Mesendoderm (in vitro differentiated cells): Measurements from ENCODE around the gene GTF2H3.

ENCODE experiments used
- DNase-seq: peaks from one replicate; pipeline ENCODE4 v3.0.0; 2013
- H2AK5ac ChIP-seq: 2 replicates; pipeline ENCODE4 v1.6.1; 2013; ENCODE audit warnings: low read length, inconsistent platforms
- H2BK120ac ChIP-seq: 2 replicates; pipeline ENCODE4 v1.6.1; 2013; ENCODE audit warnings: low read depth, mild to moderate bottlenecking, low read length, moderate library complexity, mixed read lengths
- H2BK15ac ChIP-seq: replicated peaks from 2 replicates; pipeline ENCODE4 v1.6.1; 2013; ENCODE audit warnings: low read depth, mild to moderate bottlenecking, moderate library complexity
- H2BK5ac ChIP-seq: 2 replicates; pipeline ENCODE4 v1.6.1; 2013; ENCODE audit warnings: low read length, inconsistent platforms
- H3K18ac ChIP-seq: 2 replicates; pipeline ENCODE4 v1.6.1; 2013; ENCODE audit warnings: mild to moderate bottlenecking, low read length, mixed read lengths
- H3K23ac ChIP-seq: one replicate; pipeline ENCODE4 v1.6.1; 2013; ENCODE audit warnings: low read length
- H3K27ac ChIP-seq: 2 replicates; pipeline ENCODE4 v1.5.1; 2013; ENCODE audit warnings: low read depth, mild to moderate bottlenecking, inconsistent platforms, low read length, moderate library complexity
- H3K27me3 ChIP-seq: 2 replicates; pipeline ENCODE4 v1.6.1; 2013; ENCODE audit warnings: low read length, control low read depth, mild to moderate bottlenecking, inconsistent platforms; ENCODE audit not compliant: insufficient read depth, poor library complexity
- H3K36me3 ChIP-seq: 2 replicates; pipeline ENCODE4 v1.6.1; 2013; ENCODE audit warnings: low read length, inconsistent platforms; ENCODE audit not compliant: control insufficient read depth, insufficient read depth
- H3K4ac ChIP-seq: one replicate; pipeline ENCODE4 v1.6.1; 2013; ENCODE audit warnings: low read depth, mild to moderate bottlenecking, low read length, moderate library complexity
- H3K4me1 ChIP-seq: 2 replicates; pipeline ENCODE4 v1.6.1; 2013; ENCODE audit warnings: low read depth, low read length, inconsistent platforms; ENCODE audit not compliant: control insufficient read depth
- H3K4me2 ChIP-seq: 2 replicates; pipeline ENCODE4 v1.6.1; 2013; ENCODE audit warnings: low read length
- H3K4me3 ChIP-seq: 2 replicates; pipeline ENCODE4 v1.5.1; 2013; ENCODE audit warnings: mild to moderate bottlenecking, low read length
- H3K56ac ChIP-seq: one replicate; pipeline ENCODE4 v1.6.1; 2013; ENCODE audit warnings: low read length
- H3K79me1 ChIP-seq: 2 replicates; pipeline ENCODE4 v1.6.1; 2013; ENCODE audit warnings: low read length, inconsistent platforms
- H3K79me2 ChIP-seq: 2 replicates; pipeline ENCODE4 v1.6.1; 2013; ENCODE audit warnings: mild to moderate bottlenecking, low read length; ENCODE audit not compliant: control insufficient read depth, insufficient read depth
- H3K9ac ChIP-seq: 2 replicates; pipeline ENCODE4 v1.6.1; 2013; ENCODE audit warnings: low read length, inconsistent platforms
- H4K5ac ChIP-seq: one replicate; pipeline ENCODE4 v1.6.1; 2013; ENCODE audit warnings: low read length
- H4K8ac ChIP-seq: one replicate; pipeline ENCODE4 v1.6.1; 2013; ENCODE audit warnings: low read depth, mild to moderate bottlenecking, control low read depth, low read length, moderate library complexity
- WGBS: extraction: QIAGEN DNeasy Blood & Tissue Kit; methylation state at CpG from one replicate; pipeline ENCODE4 v1.1.7; 2013; ENCODE audit warnings: low lambda C conversion rate, missing lambda C conversion rate; ENCODE audit not compliant: insufficient coverage; ENCODE audit errors: extremely low coverage; 5-methylcytosine and 5-hydroxymethylcytosine counted together

GTF2H3 gene

GRCh38 chr12:123659996-123660727 lies 26.5 kb downstream of the GTF2H3 start:
- H3K36me3 ChIP-seq: no peaks in the 10 kb centered on the region
- H4K8ac ChIP-seq: no peak overlapping the region
- no peak overlapping the region for H3K4me2 ChIP-seq
- no peak overlapping the region for H4K5ac ChIP-seq
- H3K23ac ChIP-seq: no peak overlapping the region
- H2BK15ac ChIP-seq: no peak overlapping the region
- H2BK120ac ChIP-seq: no peak overlapping the region
- H3K9ac ChIP-seq: no peak overlapping the region
- H3K18ac ChIP-seq: no peak overlapping the region
- H3K4me3 ChIP-seq: no peak overlapping the region
- WGBS: no CpG with 5 or more reads among the region's 5 CpGs
- no peaks in the 10 kb centered on the region for H3K27me3 ChIP-seq
- H3K4ac ChIP-seq: no peak overlapping the region
- H3K79me1 ChIP-seq: no peaks in the 10 kb centered on the region
- H3K27ac ChIP-seq: no peak overlapping the region
- no peaks in the 10 kb centered on the region for H3K4me1 ChIP-seq
- DNase-seq: no peak
- H3K79me2 ChIP-seq: no peaks in the 10 kb centered on the region
- no peak overlapping the region for H2BK5ac ChIP-seq
- H2AK5ac ChIP-seq: no peak overlapping the region
- H3K56ac ChIP-seq: no peak overlapping the region

- WGBS: no CpG with 5 or more reads among the region's 8 CpGs
- no peak overlapping the region for H3K27ac ChIP-seq
- H4K5ac ChIP-seq: no peak overlapping the region
- no peak overlapping the region for H3K23ac ChIP-seq
- no peak overlapping the region for H3K4ac ChIP-seq
- DNase-seq: no peak
- H3K4me3 ChIP-seq: no peak overlapping the region
- H3K56ac ChIP-seq: no peak overlapping the region
- no peaks in the 10 kb centered on the region for H3K36me3 ChIP-seq
- H3K4me2 ChIP-seq: no peak overlapping the region
- no peak overlapping the region for H3K18ac ChIP-seq
- no peaks in the 10 kb centered on the region for H3K79me2 ChIP-seq
- H3K9ac ChIP-seq: no peak overlapping the region
- H2BK15ac ChIP-seq: no peak overlapping the region
- H3K4me1 ChIP-seq: no peaks in the 10 kb centered on the region
- no peak overlapping the region for H2AK5ac ChIP-seq
- no peaks in the 10 kb centered on the region for H3K27me3 ChIP-seq
- H2BK120ac ChIP-seq: no peak overlapping the region
- H3K79me1 ChIP-seq: no peaks in the 10 kb centered on the region
- no peak overlapping the region for H2BK5ac ChIP-seq
- no peak overlapping the region for H4K8ac ChIP-seq
Observed at GRCh38 chr12:123667771-123668170, 34.1 kb downstream of the GTF2H3 start.

GRCh38 chr12:123670882-123671728 lies 37.5 kb downstream of the GTF2H3 start, which contains the start of gene TCTN2:
TSS of gene TCTN2 (plus strand) at chr12:123671113. CDS start at chr12:123671241, 128 bp downstream.
- no peak within 1 kb of the TSS for H2BK120ac ChIP-seq
- no peaks in the 10 kb centered on the region for H3K36me3 ChIP-seq
- peak within 1 kb of the TSS; percentile 93 for H3K4me2 ChIP-seq
- H2AK5ac ChIP-seq: no peak within 1 kb of the TSS
- DNase-seq: peak; percentile 96
- H3K4me1 ChIP-seq: no peaks in the 10 kb centered on the region
- H3K56ac ChIP-seq: peak within 1 kb of the TSS; percentile 85
- no CpG with 5 or more reads among the region's 53 CpGs for WGBS
- H3K23ac ChIP-seq: no peak within 1 kb of the TSS
- no peaks in the 10 kb centered on the region for H3K79me1 ChIP-seq
- H4K8ac ChIP-seq: no peak within 1 kb of the TSS
- peak within 1 kb of the TSS; percentile 77 for H3K9ac ChIP-seq
- no peak within 1 kb of the TSS for H3K27ac ChIP-seq
- no peaks in the 10 kb centered on the region for H3K27me3 ChIP-seq
- no peak within 1 kb of the TSS for H3K18ac ChIP-seq
- no peak within 1 kb of the TSS for H3K4ac ChIP-seq
- no peak within 1 kb of the TSS for H2BK5ac ChIP-seq
- no peak within 1 kb of the TSS for H2BK15ac ChIP-seq
- no peak within 1 kb of the TSS for H4K5ac ChIP-seq
- H3K4me3 ChIP-seq: peak within 1 kb of the TSS; percentile 90
- H3K79me2 ChIP-seq: no peaks in the 10 kb centered on the region

GRCh38 chr12:123671876-123672275 lies 38.2 kb downstream of the GTF2H3 start:
- H3K23ac ChIP-seq: no peak overlapping the region
- no peak overlapping the region for H3K4ac ChIP-seq
- no peak overlapping the region for H2AK5ac ChIP-seq
- no peak overlapping the region for H4K8ac ChIP-seq
- H3K56ac ChIP-seq: no peak overlapping the region
- peak overlapping the region; percentile 15 for H3K4me2 ChIP-seq
- no peaks in the 10 kb centered on the region for H3K27me3 ChIP-seq
- H3K4me3 ChIP-seq: no peak overlapping the region
- H2BK15ac ChIP-seq: no peak overlapping the region
- no peaks in the 10 kb centered on the region for H3K79me1 ChIP-seq
- no CpG with 5 or more reads among the region's 6 CpGs for WGBS
- no peak overlapping the region for H3K18ac ChIP-seq
- H3K36me3 ChIP-seq: no peaks in the 10 kb centered on the region
- peak overlapping the region; percentile 23 for H3K9ac ChIP-seq
- no peak overlapping the region for H3K27ac ChIP-seq
- H4K5ac ChIP-seq: no peak overlapping the region
- H3K4me1 ChIP-seq: no peaks in the 10 kb centered on the region
- no peak overlapping the region for H2BK5ac ChIP-seq
- no peaks in the 10 kb centered on the region for H3K79me2 ChIP-seq
- H2BK120ac ChIP-seq: no peak overlapping the region
- DNase-seq: no peak

- no peaks in the 10 kb centered on the region for H3K27me3 ChIP-seq
- H3K79me1 ChIP-seq: no peaks in the 10 kb centered on the region
- H3K4me2 ChIP-seq: no peak overlapping the region
- no peak overlapping the region for H4K5ac ChIP-seq
- H2BK15ac ChIP-seq: no peak overlapping the region
- no peak overlapping the region for H3K9ac ChIP-seq
- no peak overlapping the region for H3K56ac ChIP-seq
- H3K36me3 ChIP-seq: no peaks in the 10 kb centered on the region
- no peak overlapping the region for H3K4me3 ChIP-seq
- no peak overlapping the region for H2BK5ac ChIP-seq
- no peak overlapping the region for H3K23ac ChIP-seq
- no peak overlapping the region for H2BK120ac ChIP-seq
- no peak overlapping the region for H3K4ac ChIP-seq
- no peak overlapping the region for H2AK5ac ChIP-seq
- H3K4me1 ChIP-seq: no peaks in the 10 kb centered on the region
- no peak overlapping the region for H4K8ac ChIP-seq
- no peak overlapping the region for H3K18ac ChIP-seq
- H3K27ac ChIP-seq: no peak overlapping the region
- DNase-seq: no peak
- no peaks in the 10 kb centered on the region for H3K79me2 ChIP-seq
- WGBS: no CpG with 5 or more reads among the region's 1 CpG
Observed at GRCh38 chr12:123675436-123675835, 41.8 kb downstream of the GTF2H3 start.
